WTC11 (cell line): ENCODE data around the gene CDX1. TPM values are rescaled to one million over a fixed set of nuclear protein-coding genes. Genes with fewer than 3 reads are reported as not detected.
"Not testable (repeated sequence)": the region's sequence is repeated elsewhere in the genome, so short reads cannot be mapped to it uniquely, and the experiment has no call there.

Experiments
- ATAC-seq: fragments of 200-7000 bp; cut with Tn5 transposase; 2 replicates; pipeline ENCODE4 v1.10.0; 2021; ENCODE audit warnings: mild to moderate bottlenecking, moderate library complexity
- CTCF ChIA-PET: fragments of 300-600 bp; sonication (Branson Sonifier 250); formaldehyde crosslinking; loops from one replicate; lab custom pipeline; 2021; ENCODE audit warnings: antibody characterized with exemption; lab: Charles Lee
- POLR2A ChIA-PET: fragments of 350-600 bp; sonication (Branson Sonifier 250); formaldehyde crosslinking; loops from one replicate; lab custom pipeline; 2021; ENCODE audit warnings: antibody characterized with exemption; lab: Charles Lee
- DNase-seq: peaks from one replicate; pipeline ENCODE4 v3.0.0; 2021; ENCODE audit warnings: low spot score
- H3K27ac Mint-ChIP-seq: 2 replicates; pipeline ENCODE4 v1.8.0; 2021; ENCODE audit warnings: mixed read lengths
- H3K27me3 Mint-ChIP-seq: 2 replicates; pipeline ENCODE4 v1.8.0; 2021; ENCODE audit warnings: low read depth, mild to moderate bottlenecking, moderate library complexity, mixed read lengths
- H3K36me3 Mint-ChIP-seq: 2 replicates; pipeline ENCODE4 v1.8.0; 2021; ENCODE audit warnings: mixed read lengths
- H3K4me1 Mint-ChIP-seq: 2 replicates; pipeline ENCODE4 v1.8.0; 2022; ENCODE audit warnings: mixed read lengths
- H3K4me3 Mint-ChIP-seq: 2 replicates; pipeline ENCODE4 v1.8.0; 2021; ENCODE audit warnings: mild to moderate bottlenecking, moderate library complexity, mixed read lengths
- H3K9me3 Mint-ChIP-seq: 2 replicates; pipeline ENCODE4 v1.8.0; 2021; ENCODE audit warnings: mixed read lengths
- CREM ChIP-seq: sonication (generic); formaldehyde crosslinking; IDR thresholded peaks from 2 replicates; pipeline ENCODE4 v1.8.1; 2022; ENCODE audit warnings: mild to moderate bottlenecking, missing genetic modification reagents, moderate library complexity
- EMX1 ChIP-seq: fragments of 250-450 bp; sonication (Bioruptor Pico); IDR thresholded peaks from 2 replicates; pipeline ENCODE4 v1.8.0; 2021; ENCODE audit warnings: mild to moderate bottlenecking
- GTF2I ChIP-seq: fragments of 250-450 bp; sonication (Bioruptor Pico); conservative IDR thresholded peaks from 2 replicates; pipeline ENCODE4 v1.4.0; 2021; ENCODE audit warnings: mild to moderate bottlenecking
- JAZF1 ChIP-seq: fragments of 250-450 bp; sonication (Bioruptor Pico); IDR thresholded peaks from 2 replicates; pipeline ENCODE4 v1.9.0; 2021; ENCODE audit warnings: moderate library complexity, mild to moderate bottlenecking, inconsistent platforms
- JUN ChIP-seq: sonication (generic); formaldehyde crosslinking; IDR thresholded peaks from 2 replicates; pipeline ENCODE4 v1.8.0; 2023; ENCODE audit warnings: mild to moderate bottlenecking, missing genetic modification reagents
- NFE2L1 ChIP-seq: sonication (generic); formaldehyde crosslinking; IDR thresholded peaks from 2 replicates; pipeline ENCODE4 v1.8.1; 2023; ENCODE audit warnings: missing genetic modification reagents
- NFYB ChIP-seq: sonication (generic); formaldehyde crosslinking; conservative IDR thresholded peaks from 2 replicates; pipeline ENCODE4 v1.8.0; 2022; ENCODE audit warnings: low read depth, missing genetic modification reagents
- RORB ChIP-seq: fragments of 250-450 bp; sonication (Bioruptor Pico); IDR thresholded peaks from 2 replicates; pipeline ENCODE4 v1.9.0; 2021; ENCODE audit warnings: mild to moderate bottlenecking
- SMAD3 ChIP-seq: sonication (generic); formaldehyde crosslinking; IDR thresholded peaks from 2 replicates; pipeline ENCODE4 v1.8.0; 2022; ENCODE audit warnings: missing genetic modification reagents, mild to moderate bottlenecking, borderline replicate concordance
- SOX15 ChIP-seq: fragments of 250-450 bp; sonication (Bioruptor Pico); IDR thresholded peaks from 2 replicates; pipeline ENCODE4 v1.9.0; 2021; ENCODE audit warnings: mild to moderate bottlenecking
- ZBTB21 ChIP-seq: sonication (generic); formaldehyde crosslinking; IDR thresholded peaks from 2 replicates; pipeline ENCODE4 v1.8.1; 2023; ENCODE audit warnings: mild to moderate bottlenecking, missing genetic modification reagents, borderline replicate concordance
- ZNF396 ChIP-seq: fragments of 250-450 bp; sonication (Bioruptor Pico); IDR thresholded peaks from 2 replicates; pipeline ENCODE4 v1.8.0; 2021; ENCODE audit warnings: mild to moderate bottlenecking, moderate library complexity, borderline replicate concordance
- ZNF416 ChIP-seq: fragments of 250-450 bp; sonication (Bioruptor Pico); IDR thresholded peaks from 2 replicates; pipeline ENCODE4 v1.9.0; 2021; ENCODE audit warnings: mild to moderate bottlenecking, inconsistent platforms
- total RNA-seq: library from RNA; stranded (reverse); gene quantifications from 3 replicates; pipeline ENCODE4 v1.2.3, GENCODE V29; 2021
- TF ChIP-seq, protein P1 (sequence below): fragments of 250-450 bp; sonication (Bioruptor Pico); IDR thresholded peaks from 2 replicates; pipeline ENCODE4 v1.9.0; 2021; ENCODE audit warnings: mild to moderate bottlenecking
- TF ChIP-seq, protein P2 (sequence below): sonication (generic); formaldehyde crosslinking; conservative IDR thresholded peaks from 2 replicates; pipeline ENCODE4 v1.8.1; 2023; ENCODE audit warnings: mild to moderate bottlenecking, low read depth, missing genetic modification reagents, moderate library complexity
- TF ChIP-seq, protein P3 (sequence below): fragments of 250-450 bp; sonication (Bioruptor Pico); IDR thresholded peaks from 2 replicates; pipeline ENCODE4 v1.9.0; 2021; ENCODE audit warnings: moderate library complexity, mild to moderate bottlenecking, inconsistent platforms, borderline replicate concordance
- TF ChIP-seq, protein P4 (sequence below): fragments of 250-450 bp; sonication (Bioruptor Pico); conservative IDR thresholded peaks from 2 replicates; pipeline ENCODE4 v1.9.0; 2021; ENCODE audit warnings: mild to moderate bottlenecking
- TF ChIP-seq, protein P5 (sequence below): sonication (generic); formaldehyde crosslinking; IDR thresholded peaks from 2 replicates; pipeline ENCODE4 v1.8.1; 2023; ENCODE audit warnings: mild to moderate bottlenecking, missing genetic modification reagents, moderate library complexity
- TF ChIP-seq, protein P6 (sequence below): sonication (generic); formaldehyde crosslinking; IDR thresholded peaks from 2 replicates; pipeline ENCODE4 v1.8.0; 2023; ENCODE audit warnings: missing genetic modification reagents, mild to moderate bottlenecking, borderline replicate concordance
- TF ChIP-seq, protein P7 (sequence below): fragments of 250-450 bp; sonication (Bioruptor Pico); IDR thresholded peaks from 2 replicates; pipeline ENCODE4 v2.1.2; 2022; ENCODE audit warnings: mild to moderate bottlenecking, moderate library complexity

CDX1 gene
- total RNA-seq, 1 experiment from 2014 or later, result 0.13 TPM

DNA sequence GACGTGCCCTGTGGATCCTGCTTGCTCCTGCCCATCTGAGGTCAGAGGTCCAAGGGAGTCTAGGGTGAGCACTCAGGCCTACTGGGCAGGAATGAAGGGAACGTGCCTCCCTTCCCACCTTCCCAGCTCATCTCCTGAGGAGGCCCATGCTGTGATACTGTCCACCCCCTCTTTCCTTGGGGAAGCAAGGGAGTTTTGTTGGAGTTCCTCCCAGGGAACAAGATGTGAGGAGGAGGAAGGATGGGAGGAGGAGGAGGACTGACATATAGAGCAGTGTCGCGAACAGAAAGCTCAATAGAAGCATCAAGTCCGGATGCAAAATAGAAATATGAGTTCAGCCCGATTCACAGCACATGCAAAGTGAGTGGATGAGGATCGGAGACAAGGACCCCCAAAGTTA lies 64.3 kb downstream of the CDX1 start:
- CTCF ChIA-PET, result interaction anchor here (0.6 to 0.7 kb wide), 2 partner anchors 34 to 841 kb away, joined by 4 read pairs; no protein-coding TSS in a partner anchor

DNA sequence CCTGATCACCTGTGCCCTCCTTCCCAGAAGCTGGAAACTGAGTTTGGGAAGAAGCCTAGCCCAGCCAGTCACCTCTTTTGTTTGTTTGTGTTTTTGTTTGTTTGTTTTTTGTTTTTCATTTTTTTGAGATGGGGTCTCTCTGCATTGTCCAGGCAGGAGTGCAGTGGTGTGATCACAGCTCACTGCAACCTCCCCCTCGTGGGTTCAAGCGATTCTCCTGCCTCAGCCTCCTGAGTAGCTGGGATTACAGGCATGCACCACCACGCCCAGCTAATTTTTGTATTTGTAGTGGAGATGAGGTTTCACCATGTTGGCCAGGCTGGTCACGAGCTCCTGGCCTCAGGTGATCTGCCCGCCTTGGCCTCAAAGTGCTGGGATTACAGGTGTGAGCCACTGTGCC lies 67.1 kb downstream of the CDX1 start:
- H3K27ac Mint-ChIP-seq, DNase-seq, H3K4me1 Mint-ChIP-seq, H3K9me3 Mint-ChIP-seq, H3K4me3 Mint-ChIP-seq, POLR2A ChIA-PET, H3K36me3 Mint-ChIP-seq, ATAC-seq, H3K27me3 Mint-ChIP-seq: not testable (repeated sequence)
- CTCF ChIA-PET, result interaction anchor here (1.6 to 2.7 kb wide), 2 partner anchors 22 to 58 kb away, joined by 7 to 10 read pairs; no protein-coding TSS in a partner anchor

More for the DNA sequence above, 64.3 kb downstream of the CDX1 start:
- TF ChIP-seq GTF2I (CRISPR knock-in tag) (no peak), JAZF1 (CRISPR knock-in tag) (no peak), EMX1 (CRISPR knock-in tag) (no peak), NFE2L1 (CRISPR knock-in tag) (no peak), SMAD3 (CRISPR knock-in tag) (no peak), CREM (no peak), RORB (CRISPR knock-in tag) (no peak), JUN (CRISPR knock-in tag) (no peak), NFYB (CRISPR knock-in tag) (no peak), SOX15 (CRISPR knock-in tag) (no peak), ZNF396 (no peak), ZBTB21 (CRISPR knock-in tag) (no peak), ZNF416 (CRISPR knock-in tag) (no peak)
- TF ChIP-seq, protein P1, sequence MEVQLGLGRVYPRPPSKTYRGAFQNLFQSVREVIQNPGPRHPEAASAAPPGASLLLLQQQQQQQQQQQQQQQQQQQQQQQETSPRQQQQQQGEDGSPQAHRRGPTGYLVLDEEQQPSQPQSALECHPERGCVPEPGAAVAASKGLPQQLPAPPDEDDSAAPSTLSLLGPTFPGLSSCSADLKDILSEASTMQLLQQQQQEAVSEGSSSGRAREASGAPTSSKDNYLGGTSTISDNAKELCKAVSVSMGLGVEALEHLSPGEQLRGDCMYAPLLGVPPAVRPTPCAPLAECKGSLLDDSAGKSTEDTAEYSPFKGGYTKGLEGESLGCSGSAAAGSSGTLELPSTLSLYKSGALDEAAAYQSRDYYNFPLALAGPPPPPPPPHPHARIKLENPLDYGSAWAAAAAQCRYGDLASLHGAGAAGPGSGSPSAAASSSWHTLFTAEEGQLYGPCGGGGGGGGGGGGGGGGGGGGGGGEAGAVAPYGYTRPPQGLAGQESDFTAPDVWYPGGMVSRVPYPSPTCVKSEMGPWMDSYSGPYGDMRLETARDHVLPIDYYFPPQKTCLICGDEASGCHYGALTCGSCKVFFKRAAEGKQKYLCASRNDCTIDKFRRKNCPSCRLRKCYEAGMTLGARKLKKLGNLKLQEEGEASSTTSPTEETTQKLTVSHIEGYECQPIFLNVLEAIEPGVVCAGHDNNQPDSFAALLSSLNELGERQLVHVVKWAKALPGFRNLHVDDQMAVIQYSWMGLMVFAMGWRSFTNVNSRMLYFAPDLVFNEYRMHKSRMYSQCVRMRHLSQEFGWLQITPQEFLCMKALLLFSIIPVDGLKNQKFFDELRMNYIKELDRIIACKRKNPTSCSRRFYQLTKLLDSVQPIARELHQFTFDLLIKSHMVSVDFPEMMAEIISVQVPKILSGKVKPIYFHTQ (CRISPR knock-in tag), result no peak
- TF ChIP-seq, protein P2, sequence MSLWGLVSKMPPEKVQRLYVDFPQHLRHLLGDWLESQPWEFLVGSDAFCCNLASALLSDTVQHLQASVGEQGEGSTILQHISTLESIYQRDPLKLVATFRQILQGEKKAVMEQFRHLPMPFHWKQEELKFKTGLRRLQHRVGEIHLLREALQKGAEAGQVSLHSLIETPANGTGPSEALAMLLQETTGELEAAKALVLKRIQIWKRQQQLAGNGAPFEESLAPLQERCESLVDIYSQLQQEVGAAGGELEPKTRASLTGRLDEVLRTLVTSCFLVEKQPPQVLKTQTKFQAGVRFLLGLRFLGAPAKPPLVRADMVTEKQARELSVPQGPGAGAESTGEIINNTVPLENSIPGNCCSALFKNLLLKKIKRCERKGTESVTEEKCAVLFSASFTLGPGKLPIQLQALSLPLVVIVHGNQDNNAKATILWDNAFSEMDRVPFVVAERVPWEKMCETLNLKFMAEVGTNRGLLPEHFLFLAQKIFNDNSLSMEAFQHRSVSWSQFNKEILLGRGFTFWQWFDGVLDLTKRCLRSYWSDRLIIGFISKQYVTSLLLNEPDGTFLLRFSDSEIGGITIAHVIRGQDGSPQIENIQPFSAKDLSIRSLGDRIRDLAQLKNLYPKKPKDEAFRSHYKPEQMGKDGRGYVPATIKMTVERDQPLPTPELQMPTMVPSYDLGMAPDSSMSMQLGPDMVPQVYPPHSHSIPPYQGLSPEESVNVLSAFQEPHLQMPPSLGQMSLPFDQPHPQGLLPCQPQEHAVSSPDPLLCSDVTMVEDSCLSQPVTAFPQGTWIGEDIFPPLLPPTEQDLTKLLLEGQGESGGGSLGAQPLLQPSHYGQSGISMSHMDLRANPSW (CRISPR knock-in tag), result no peak
- TF ChIP-seq, protein P3, sequence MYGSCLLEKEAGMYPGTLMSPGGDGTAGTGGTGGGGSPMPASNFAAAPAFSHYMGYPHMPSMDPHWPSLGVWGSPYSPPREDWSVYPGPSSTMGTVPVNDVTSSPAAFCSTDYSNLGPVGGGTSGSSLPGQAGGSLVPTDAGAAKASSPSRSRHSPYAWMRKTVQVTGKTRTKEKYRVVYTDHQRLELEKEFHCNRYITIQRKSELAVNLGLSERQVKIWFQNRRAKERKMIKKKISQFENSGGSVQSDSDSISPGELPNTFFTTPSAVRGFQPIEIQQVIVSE (CRISPR knock-in tag), result no peak
- TF ChIP-seq, protein P4, sequence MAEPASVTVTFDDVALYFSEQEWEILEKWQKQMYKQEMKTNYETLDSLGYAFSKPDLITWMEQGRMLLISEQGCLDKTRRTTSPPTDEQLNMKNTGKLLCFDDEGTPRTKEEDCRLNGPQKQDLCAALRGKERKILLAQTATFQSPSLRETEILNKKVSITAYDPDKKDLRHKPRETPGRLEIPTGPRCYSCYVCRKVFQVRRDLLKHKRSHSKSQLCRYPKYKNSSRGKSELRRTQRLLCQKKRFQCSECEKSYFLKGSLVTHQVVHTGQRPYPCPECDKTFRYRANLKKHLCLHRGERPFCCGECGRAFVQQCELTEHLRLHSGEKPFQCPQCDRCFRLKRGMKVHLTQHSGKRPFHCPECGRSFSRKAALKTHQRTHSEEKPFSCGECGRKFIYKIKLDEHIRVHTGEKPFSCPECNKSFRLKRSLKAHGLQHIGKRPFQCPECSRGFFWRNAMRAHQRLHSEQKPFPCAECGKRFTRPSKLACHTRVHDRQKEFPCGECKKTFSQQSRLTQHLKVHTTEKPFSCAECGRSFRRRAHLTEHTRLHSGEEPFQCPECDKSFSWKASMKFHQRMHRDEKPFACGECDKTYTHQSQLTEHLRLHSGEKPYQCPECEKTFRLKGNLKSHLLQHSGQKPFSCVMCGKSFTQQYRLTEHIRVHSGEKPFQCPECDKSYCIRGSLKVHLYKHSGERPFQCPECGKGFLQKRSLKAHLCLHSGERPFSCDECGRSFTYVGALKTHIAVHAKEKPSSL (CRISPR knock-in tag), result no peak
- TF ChIP-seq, protein P5, sequence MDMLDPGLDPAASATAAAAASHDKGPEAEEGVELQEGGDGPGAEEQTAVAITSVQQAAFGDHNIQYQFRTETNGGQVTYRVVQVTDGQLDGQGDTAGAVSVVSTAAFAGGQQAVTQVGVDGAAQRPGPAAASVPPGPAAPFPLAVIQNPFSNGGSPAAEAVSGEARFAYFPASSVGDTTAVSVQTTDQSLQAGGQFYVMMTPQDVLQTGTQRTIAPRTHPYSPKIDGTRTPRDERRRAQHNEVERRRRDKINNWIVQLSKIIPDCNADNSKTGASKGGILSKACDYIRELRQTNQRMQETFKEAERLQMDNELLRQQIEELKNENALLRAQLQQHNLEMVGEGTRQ (CRISPR knock-in tag), result no peak
- TF ChIP-seq, protein P6, sequence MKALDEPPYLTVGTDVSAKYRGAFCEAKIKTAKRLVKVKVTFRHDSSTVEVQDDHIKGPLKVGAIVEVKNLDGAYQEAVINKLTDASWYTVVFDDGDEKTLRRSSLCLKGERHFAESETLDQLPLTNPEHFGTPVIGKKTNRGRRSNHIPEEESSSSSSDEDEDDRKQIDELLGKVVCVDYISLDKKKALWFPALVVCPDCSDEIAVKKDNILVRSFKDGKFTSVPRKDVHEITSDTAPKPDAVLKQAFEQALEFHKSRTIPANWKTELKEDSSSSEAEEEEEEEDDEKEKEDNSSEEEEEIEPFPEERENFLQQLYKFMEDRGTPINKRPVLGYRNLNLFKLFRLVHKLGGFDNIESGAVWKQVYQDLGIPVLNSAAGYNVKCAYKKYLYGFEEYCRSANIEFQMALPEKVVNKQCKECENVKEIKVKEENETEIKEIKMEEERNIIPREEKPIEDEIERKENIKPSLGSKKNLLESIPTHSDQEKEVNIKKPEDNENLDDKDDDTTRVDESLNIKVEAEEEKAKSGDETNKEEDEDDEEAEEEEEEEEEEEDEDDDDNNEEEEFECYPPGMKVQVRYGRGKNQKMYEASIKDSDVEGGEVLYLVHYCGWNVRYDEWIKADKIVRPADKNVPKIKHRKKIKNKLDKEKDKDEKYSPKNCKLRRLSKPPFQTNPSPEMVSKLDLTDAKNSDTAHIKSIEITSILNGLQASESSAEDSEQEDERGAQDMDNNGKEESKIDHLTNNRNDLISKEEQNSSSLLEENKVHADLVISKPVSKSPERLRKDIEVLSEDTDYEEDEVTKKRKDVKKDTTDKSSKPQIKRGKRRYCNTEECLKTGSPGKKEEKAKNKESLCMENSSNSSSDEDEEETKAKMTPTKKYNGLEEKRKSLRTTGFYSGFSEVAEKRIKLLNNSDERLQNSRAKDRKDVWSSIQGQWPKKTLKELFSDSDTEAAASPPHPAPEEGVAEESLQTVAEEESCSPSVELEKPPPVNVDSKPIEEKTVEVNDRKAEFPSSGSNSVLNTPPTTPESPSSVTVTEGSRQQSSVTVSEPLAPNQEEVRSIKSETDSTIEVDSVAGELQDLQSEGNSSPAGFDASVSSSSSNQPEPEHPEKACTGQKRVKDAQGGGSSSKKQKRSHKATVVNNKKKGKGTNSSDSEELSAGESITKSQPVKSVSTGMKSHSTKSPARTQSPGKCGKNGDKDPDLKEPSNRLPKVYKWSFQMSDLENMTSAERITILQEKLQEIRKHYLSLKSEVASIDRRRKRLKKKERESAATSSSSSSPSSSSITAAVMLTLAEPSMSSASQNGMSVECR, result no peak
- TF ChIP-seq, protein P7, sequence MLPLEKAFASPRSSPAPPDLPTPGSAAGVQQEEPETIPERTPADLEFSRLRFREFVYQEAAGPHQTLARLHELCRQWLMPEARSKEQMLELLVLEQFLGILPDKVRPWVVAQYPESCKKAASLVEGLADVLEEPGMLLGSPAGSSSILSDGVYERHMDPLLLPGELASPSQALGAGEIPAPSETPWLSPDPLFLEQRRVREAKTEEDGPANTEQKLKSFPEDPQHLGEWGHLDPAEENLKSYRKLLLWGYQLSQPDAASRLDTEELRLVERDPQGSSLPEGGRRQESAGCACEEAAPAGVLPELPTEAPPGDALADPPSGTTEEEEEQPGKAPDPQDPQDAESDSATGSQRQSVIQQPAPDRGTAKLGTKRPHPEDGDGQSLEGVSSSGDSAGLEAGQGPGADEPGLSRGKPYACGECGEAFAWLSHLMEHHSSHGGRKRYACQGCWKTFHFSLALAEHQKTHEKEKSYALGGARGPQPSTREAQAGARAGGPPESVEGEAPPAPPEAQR, result no peak
- H3K36me3 Mint-ChIP-seq, result no peaks in the 10 kb centered on the region
- POLR2A ChIA-PET, result interaction anchor here (0.7 kb wide), 1 partner anchor 1278 kb away, joined by 3 read pairs; no protein-coding TSS in a partner anchor
- peak overlapping the region; percentile 83; the same call in 1 of the 2 replicates for H3K27ac Mint-ChIP-seq
- DNase-seq (no peak), ATAC-seq (no peak)
- no peaks in the 10 kb centered on the region for H3K4me1 Mint-ChIP-seq
- H3K9me3 Mint-ChIP-seq, result no peaks in the 10 kb centered on the region
- no peak overlapping the region for H3K4me3 Mint-ChIP-seq
- no peaks in the 10 kb centered on the region for H3K27me3 Mint-ChIP-seq
